Inferior parietal cortex (tissue), 1 donor: ENCODE measurements around the gene ABCC2.
"Not testable (repeated sequence)": the region's sequence is repeated elsewhere in the genome, so short reads cannot be mapped to it uniquely, and the experiment has no call there.

Source experiments
- DNase-seq: peaks from one replicate; pipeline ENCODE4 v3.0.0-alpha.2; 2016; ENCODE audit errors: extremely low spot score

The ABCC2 gene

GRCh38 chr10:99853655-99854054, 71.2 kb downstream of the ABCC2 start:
- no peak for DNase-seq

GRCh38 chr10:99854860-99855259, 72.4 kb downstream of the ABCC2 start:
- DNase-seq = no peak

GRCh38 chr10:99855479-99856071, 73.1 kb downstream of the ABCC2 start:
- no peak for DNase-seq

- DNase-seq = no peak
Measured at GRCh38 chr10:99858849-99859248, 76.4 kb downstream of the ABCC2 start.

- no peak for DNase-seq
Measured at GRCh38 chr10:99859585-99859984, 77.1 kb downstream of the ABCC2 start.

GRCh38 chr10:99860466-99860865, 78.0 kb downstream of the ABCC2 start:
- DNase-seq = no peak

GRCh38 chr10:99863535-99864240, 81.2 kb downstream of the ABCC2 start:
- DNase-seq = not testable (repeated sequence)

- not testable (repeated sequence) for DNase-seq
Measured at GRCh38 chr10:99867250-99867649, 84.8 kb downstream of the ABCC2 start.

GRCh38 chr10:99869581-99870122, 87.2 kb downstream of the ABCC2 start:
- no peak for DNase-seq

- no peak for DNase-seq
Measured at GRCh38 chr10:99870123-99870730, 87.8 kb downstream of the ABCC2 start.

GRCh38 chr10:99872367-99873162, 90.1 kb downstream of the ABCC2 start:
- DNase-seq = no peak

- DNase-seq = no peak
Measured at GRCh38 chr10:99873846-99874245, 91.4 kb downstream of the ABCC2 start.

GRCh38 chr10:99874341-99875085, 92.1 kb downstream of the ABCC2 start:
- no peak for DNase-seq

- no peak for DNase-seq
Measured at GRCh38 chr10:99875473-99875872, 93.0 kb downstream of the ABCC2 start.

- DNase-seq = peak; percentile 2
Measured at GRCh38 chr10:99880080-99880835, 97.8 kb downstream of the ABCC2 start.

GRCh38 chr10:99881371-99881770, 98.9 kb downstream of the ABCC2 start:
- no peak for DNase-seq

GRCh38 chr10:99883523-99883922, 101.1 kb downstream of the ABCC2 start:
- DNase-seq = no peak

- no peak for DNase-seq
Measured at GRCh38 chr10:99888622-99889021, 106.2 kb downstream of the ABCC2 start.

GRCh38 chr10:99894613-99895012, 112.2 kb downstream of the ABCC2 start:
- DNase-seq = no peak

- not testable (repeated sequence) for DNase-seq
Measured at GRCh38 chr10:99895066-99895465, 112.6 kb downstream of the ABCC2 start.

GRCh38 chr10:99895867-99896266, 113.4 kb downstream of the ABCC2 start:
- no peak for DNase-seq
